HG02610 (cell line): ENCODE results near the gene NRAP.

ENCODE experiments used
- ATAC-seq: cut with Tn5 transposase; IDR thresholded peaks from one replicate; pipeline ENCODE4 v1.9.1; 2021; ENCODE audit warnings: mild to moderate bottlenecking, moderate library complexity; ENCODE audit not compliant: unreplicated experiment

NRAP gene

DNA sequence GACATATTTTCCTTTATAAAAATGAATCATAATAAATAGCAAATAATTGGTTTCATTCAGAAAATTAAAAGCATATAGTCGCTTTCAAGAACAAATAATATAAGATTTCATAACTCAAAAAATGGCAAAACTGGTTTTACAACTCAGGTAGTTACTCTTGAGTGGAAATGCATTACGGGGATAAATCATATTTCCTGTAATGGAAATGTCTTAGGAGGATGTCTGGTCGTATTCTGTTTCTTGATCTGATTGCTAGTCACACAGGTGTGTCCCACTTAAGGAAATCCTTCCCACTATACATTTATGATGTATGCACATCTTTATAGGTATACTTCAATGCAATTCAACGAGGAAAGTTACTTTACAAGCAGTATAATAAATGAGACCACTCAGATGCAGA is 20.7 kb downstream of the NRAP start:
- ATAC-seq = no peak

DNA sequence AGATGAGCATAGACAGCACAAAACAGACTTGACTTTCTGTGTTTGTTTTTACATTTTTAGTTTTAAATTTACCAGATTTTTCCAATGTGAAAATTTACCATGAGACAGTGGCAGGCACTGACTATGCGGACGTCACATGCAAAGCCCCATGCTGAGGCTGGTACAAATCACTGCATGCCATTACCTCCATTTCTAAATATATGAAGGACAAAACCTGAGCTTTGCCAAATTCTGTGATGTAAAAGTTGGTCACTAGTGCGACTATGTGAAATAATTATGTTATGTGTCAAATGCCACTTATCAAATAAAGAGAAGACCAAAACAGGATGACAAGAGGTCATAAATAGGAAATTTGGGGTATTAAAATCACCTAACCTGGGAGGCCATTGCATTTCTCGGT is 22.1 kb downstream of the NRAP start:
- ATAC-seq = no peak

DNA sequence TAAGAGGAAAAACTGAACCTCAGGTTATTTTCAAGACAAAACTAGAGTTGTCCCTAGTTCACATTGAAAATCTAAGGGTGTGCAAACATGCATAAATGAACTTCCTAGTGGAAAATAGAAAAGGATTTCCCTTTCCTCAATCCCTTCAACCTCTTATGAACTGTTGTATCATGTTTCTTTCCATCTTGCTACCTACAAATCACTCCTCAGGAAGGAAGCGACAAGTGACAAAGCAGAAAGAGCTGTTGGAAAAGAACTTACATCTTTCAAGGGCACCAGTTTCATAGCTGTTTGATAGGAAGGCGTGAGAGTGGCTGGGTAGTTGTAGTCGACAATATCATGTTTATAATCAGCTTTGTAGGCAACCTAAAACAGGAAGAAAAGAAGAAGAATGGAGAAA is 23.9 kb downstream of the NRAP start:
- no peak for ATAC-seq

DNA sequence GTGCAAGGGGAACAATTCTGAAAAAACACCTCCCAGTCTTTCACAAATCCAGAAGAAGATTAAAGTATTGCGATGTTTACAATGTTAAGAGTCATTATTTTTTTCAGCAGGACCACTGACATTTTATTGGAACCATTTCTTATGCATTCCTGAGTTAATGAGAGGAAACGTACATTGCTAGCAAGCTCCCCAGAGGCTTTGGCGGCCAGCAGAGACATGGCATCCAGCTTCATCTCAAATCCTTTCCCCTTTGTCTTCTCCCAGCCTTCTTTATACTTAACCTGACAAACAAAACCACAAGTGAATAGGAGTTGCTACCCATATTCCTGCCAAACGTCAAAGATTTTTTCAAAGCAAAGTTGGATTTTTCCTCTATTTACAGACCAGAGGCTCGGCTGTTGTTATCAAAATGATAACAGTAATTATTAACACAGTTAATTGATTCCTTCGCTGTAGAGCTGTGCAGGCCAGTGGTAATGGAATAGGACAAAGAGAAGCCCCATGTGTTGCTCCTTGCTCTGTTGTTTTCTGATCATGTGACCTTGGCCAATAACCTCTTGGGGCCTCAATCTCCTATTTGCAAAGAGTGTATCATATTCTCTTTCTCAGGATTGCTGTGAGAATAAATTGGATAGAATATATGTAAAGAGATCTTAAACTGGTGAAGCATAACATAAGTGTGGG is 32.0 kb downstream of the NRAP start:
- ATAC-seq = no peak

DNA sequence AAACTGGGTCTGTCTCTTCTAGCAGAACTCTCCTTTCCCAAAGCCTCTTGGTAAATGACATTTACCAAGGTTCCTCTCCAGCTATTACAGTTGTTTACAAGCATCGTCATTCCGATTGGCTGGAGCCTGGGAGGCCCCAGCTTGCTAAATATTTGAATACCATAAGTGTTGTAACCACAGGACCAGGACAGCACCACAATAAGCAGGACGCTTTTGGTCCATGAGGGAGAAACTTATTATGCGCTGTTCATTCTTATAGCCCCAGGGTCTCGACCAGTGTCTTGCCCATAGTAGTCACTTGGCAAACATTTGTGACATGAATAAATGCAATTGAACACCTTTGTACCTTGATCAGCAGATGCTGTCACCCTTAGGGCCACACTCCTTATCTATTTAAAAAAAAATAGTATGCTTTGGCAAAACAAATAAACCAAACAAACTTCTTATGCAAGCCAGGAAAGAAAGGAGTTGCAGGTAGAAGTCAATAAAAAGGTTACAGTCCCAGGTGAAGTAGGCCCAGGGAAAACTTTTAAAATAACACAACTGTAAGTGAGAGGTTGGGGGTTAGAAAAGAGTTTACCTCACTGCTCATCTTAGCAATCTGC is 32.8 kb downstream of the NRAP start:
- no peak for ATAC-seq

DNA sequence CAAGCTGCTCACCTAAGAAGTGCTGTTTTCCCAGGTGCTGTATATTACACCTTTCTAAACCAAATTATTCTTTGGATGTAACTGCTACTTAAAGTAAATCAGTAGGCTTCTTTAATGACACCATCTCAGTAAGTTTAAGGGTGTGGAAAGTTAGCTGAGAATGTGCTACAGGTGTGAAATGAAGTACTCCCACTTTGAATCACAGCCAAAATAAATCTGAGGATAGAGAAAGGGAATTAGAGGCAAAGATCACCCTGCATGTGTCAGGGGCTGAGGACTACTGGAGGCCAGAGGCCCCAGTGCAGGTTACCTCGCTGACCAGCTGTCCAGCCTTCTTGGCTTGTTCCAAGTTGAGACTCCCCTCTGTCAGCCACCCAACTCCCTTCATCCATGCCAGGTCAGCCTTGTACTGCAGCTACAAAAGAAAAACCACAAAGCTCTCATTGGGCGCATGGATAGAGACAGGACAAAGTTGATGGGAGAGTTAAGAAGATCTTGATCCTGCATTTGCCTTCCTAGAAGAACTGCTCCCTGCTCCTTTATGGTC is 35.2 kb downstream of the NRAP start:
- ATAC-seq = no peak

DNA sequence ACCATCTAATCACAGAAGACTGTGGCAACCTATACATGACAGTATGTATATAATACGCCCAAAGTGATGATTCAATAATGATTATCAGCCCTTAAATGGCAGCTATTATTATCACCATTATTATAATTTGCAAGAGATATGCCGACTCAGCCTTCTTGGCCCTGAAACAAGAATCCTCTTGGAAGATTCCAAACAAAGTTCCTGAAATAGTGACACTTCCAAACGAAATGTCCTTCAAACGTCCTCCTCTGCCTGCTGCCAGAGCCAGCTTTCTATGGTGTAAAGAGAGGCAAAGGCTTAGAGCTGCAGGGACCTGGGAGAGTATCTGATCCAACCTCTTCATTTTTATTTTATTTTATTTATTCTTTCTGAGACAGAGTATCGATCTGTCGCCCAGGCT is 36.0 kb downstream of the NRAP start:
- ATAC-seq = no peak

DNA sequence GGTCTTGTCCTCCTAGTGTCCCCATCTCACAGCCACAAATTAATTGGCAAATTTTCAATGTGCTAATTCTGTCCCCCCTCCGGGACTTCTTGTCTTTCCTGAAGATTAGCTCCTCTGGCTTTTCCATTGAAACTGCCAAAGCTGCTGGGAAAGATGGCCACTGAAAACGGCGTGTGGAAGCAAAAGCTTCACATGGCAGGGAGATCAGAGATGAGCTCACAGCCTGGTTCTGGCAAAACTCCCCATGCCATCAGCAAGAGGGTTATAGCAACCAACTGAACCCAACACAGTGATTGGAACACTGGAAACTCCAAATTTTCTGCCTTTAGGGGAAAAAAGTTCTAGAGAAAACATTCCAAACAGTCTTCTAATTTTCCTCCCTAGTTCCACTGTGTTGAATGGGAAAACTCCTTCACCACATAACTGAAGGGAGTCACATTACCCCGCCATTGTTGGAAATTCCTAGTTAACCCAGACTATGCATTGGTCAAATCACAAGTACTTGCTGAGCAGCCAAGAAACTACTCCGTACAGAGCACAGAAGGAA is 37.0 kb downstream of the NRAP start:
- no peak for ATAC-seq

DNA sequence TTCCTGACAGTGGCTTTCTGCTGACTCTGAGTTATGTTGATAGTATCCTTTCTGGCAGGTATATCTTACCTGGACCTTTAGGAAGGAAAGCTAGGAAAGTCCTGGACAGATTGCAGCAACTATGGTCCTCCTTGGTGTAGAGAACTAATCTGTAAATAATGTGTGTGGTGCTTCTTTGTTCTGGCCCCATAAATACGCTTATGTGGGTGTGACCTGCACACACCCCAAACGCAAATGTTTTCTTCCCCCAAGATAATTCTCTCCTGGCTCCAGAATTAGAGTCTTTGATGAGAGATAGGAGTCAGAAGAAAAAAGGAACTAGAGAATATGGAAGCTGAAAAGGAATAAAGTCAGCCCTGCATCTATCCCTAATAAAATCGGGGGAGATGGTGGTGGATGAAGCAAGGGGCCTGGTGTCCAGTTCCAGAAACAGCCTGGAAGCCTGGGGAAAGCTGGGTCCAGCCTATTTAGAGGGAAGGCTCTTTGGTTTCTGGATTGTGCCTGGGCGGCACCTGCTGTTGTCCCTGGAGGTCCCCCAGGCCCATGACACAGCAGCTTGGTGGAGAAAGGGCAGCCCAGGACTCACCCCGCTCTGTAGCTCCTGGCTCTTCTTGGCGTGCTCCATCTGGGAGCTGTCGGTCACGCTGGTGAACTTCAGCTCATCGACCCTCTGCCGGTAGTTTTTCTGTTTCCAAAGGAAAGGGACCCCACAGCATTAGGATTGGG is 38.2 kb downstream of the NRAP start:
- no peak for ATAC-seq

DNA sequence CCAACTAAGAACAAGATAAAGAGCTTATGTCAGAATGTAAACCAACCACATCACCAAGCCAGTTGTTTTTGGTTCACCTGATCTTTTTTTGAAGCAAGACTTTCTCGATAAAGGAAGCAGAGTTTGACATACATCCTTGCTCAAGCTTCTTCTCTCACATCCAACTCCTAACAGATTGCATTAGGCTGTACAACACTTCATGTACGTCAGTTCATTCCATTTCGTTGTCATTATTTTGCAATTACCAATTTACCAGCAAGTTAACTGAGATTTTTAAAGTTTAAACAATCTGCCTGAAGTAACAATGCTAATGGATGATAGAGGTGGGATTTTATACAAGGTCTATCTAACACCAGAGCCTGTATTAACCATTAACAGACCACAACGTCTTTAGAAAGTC is 41.0 kb downstream of the NRAP start:
- no peak for ATAC-seq

DNA sequence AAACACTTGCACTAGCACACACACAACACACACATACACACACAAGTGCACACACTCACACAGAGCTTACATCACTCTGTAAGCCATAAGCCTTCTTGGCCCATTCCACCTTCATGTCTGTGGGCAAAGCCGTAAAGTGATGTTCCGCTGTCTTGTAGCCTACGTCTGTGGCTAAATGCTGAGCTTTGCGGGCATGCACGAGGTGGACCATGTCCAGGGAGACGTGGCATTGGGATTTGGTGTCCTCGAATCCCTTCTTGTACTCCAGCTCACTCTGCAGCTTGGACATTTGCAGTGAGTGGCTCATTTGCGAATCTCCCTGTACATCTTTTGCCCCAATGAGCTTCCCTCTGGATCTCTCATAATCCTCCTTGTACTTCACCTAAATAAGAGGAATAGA is 42.0 kb downstream of the NRAP start:
- no peak for ATAC-seq

DNA sequence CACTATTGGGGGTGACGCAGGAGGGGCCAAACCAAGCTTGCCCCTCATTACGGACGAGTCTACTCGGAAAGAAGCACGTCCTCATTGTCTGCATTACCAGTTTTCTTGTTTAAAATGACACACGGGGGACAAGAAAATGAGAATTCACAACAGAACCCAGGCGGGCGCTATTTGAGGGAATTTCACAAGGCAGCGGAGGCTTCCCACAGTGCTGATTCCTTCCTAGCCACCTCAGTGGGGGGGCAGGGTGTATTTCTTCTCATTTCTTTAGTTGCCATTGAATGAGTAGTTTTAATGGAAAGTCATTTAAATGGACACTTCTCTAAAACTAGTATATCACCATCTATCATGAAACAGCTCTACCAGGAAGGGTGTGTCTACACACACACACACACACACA is 42.9 kb downstream of the NRAP start:
- no peak for ATAC-seq

DNA sequence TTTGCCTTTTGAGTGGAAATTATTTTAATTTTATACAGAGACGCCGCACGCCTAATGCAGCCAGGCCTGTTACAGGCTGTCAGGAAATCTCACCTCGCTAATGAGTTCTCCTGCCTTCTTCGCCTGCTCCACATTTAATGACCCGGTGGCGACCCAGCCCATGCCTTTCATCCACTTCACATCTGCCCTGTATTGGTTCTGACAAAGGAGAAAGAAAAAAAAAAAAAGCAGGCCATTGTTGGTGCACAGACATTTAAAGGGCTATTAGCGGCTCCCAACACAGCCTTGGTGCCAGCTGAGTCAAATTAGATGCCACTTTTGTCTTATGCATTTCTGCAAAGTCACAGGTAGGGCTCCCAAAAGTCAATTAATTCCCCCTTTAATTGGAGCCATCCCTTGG is 43.3 kb downstream of the NRAP start:
- ATAC-seq = no peak

DNA sequence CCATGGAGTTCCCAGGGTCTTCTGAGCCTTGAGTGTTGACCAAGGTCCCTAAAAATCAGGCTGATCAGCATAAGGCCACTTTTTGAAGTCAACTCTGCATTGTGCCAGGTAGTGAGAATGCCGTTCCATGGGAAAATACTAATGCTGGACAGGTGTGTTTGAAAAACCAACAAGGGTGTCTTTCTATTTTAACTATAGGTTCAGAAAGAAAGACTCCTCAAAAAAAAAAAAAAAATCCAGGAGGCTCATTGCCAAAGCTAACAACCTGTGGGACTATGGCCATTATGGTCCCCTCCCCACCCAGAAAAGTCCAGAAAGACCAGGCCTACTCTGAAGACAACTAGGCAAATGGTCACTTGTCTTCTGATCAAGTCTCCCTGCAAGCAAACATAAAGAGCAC is 44.4 kb downstream of the NRAP start:
- ATAC-seq = no peak

DNA sequence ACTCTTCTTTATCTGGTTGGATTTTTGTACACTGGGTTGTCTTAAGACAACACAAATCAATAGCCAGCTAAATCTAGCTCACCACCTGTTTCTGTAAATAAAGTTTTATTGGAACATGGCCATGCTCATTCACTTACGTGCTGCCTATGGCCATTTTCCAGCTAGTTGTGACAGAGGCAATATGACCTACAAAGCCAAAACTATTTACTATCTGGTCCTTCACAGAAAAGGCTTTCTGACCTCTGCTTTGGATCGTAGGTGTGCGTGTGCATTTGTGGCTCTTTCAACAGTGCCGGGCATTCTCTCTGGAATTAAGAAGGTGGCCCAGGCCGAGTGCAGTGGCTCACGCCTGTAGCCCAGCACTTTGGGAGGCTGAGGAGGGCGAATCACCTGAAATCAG is 45.5 kb downstream of the NRAP start:
- ATAC-seq = no peak

DNA sequence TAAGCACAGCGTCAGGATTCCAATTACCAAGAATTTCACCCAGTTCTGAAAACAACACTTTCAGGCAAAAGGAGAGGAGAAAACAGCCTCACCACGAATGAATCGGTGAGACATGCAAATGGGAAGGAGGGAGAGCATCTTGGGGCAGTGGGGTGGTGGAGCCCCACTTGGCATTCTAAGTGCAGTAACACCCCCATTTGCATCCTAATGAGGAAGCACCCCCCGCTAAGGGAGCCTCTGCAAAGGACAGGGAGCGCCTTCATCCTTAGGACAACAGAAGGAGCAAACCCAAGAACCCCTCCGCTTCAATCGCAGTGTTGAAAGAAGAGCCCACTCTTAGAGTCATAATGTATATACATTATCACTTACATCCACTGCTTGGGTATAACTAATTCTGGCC is 46.8 kb downstream of the NRAP start:
- ATAC-seq = no peak

DNA sequence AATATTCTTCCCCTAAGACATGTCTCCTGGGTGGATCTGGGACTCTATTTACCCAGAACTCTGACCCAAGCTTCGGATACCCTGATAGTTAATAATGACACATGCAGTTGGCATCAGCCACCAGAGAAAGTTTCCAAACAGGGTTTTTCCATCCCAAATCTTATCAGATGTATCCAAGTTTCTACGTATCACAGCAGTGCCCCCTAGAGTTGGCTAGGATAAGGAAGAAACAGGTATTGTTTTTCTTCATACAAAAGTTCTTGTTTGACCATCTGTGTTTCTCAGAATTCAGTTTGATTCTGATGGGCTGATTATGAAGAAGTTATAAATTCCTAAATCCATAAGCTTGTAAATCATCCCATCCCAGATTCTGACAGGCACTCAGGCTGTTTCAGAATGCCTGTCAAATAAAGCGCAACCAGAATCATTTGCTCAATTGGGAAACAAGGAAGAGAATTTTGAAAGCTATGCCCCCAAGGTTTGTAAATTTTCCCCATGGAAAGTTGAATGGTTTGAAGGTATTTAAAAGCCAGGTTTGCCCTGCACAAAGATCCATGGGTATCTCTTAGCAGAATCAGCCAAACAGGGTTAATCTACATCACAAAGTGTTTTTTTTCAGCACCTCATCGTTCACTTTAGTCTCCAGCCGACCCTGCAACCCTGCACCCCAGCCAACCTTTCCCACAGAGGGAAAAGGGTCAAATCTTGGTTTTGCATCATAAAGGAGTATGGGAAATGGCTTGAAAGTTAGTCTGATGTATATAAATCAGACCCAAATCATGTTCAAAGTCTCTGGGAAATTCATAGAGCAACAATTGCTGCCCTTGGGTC is 47.4 kb downstream of the NRAP start:
- ATAC-seq = no peak

DNA sequence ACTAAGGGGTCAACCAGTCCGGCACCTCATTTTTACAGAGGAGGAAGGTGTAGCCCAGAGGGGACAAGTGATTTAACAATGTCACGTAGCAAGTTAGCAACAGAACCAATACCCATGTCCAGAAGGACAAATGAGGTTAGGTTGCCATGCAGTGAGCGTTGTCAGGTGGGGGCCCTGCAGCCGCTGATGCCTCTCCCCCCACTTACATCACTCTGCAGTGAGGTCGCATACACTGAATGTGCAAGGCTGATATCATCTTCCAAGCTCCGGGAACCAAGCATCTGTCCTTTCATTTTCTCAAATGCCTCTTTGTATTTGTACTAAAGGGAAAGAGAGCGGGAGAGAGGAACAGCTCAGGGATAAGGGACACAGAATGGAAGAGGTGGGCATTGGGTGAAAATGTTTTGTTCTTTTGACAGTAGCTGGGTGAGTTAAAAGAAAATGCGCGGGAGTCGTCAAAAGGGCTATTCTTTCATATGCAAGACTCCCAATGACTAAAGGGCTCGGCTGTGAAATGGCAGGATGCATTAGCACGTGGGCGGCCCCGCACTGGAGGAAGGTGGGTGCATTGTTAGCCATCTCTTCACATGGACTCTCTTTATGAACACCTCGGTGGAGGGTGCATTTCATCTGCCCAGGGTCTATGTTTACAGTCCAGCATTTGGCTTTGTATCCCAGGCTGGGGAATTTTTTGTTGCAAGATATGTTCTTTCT is 49.7 kb downstream of the NRAP start:
- no peak for ATAC-seq

DNA sequence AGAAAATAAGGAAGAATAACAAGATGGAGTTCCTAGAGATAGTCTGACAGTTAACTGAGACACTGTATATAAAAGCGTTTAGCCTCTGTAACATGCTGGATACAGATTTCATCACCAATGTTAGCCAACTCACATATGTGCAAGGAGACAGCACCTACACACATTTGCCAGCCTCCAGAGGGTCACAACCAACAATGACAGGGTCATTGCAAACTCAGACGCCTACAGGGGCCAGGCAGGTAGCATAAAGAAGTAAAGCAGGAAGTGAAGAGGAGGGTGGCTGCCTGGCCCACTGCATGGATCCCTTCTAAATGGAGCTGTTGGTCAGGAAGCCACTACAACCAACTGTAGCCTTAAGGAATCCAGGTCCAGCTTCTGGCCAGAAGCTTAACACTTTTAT is 50.4 kb downstream of the NRAP start:
- no peak for ATAC-seq

DNA sequence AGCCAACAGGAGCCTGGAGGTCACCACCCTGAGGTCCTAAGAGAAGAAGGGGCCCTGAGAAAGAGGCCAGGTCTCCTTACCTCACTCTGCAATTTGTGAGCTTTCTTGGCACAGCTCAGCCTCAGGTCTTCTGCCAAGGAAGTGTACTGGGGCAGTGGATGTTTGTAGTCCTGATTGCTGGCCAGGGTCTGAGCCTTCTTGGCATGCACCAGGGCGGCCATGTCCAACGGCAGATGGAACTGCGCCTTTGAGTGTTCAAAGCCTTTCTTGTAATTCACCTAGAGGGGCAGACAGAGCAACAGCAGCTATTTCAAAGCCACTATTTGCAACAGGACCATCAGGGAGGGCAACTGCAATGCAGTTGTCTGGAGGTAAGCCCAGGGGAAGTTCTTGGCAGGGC is 51.7 kb downstream of the NRAP start:
- ATAC-seq = no peak
